Effector memory CD8-positive, alpha-beta T cell (primary cell): ENCODE results near the gene PEX10.

Experiments used
- ATAC-seq: fragments of 150-1000 bp; cut with Tn5 transposase; replicated peaks from 2 replicates; pipeline ENCODE4 v1.10.0; 2021; ENCODE audit warnings: mild to moderate bottlenecking, moderate library complexity
- DNase-seq, 3 experiments: peaks; one replicate each; pipeline ENCODE4 v3.0.0; 2021
- H3K27ac Mint-ChIP-seq, 2 donors: one replicate each; pipeline ENCODE4 v1.8.0; 2022; ENCODE audit warnings: mild to moderate bottlenecking in 2 of 2, mixed read lengths in 2 of 2, moderate library complexity in 2 of 2
- H3K27me3 Mint-ChIP-seq, 2 donors: one replicate each; pipeline ENCODE4 v1.8.0; 2022; ENCODE audit warnings: mixed read lengths in 2 of 2
- H3K36me3 Mint-ChIP-seq: one replicate; pipeline ENCODE4 v1.8.0; 2022; ENCODE audit warnings: mild to moderate bottlenecking, moderate library complexity, mixed read lengths; ENCODE audit not compliant: insufficient read depth
- H3K4me1 Mint-ChIP-seq, 2 donors: one replicate each; pipeline ENCODE4 v1.8.0; 2022; ENCODE audit warnings: low read depth in 2 of 2, mixed read lengths in 2 of 2
- H3K4me3 Mint-ChIP-seq, 2 donors: one replicate each; pipeline ENCODE4 v1.8.0; 2022; ENCODE audit warnings: mild to moderate bottlenecking in 2 of 2, mixed read lengths in 2 of 2, moderate library complexity in 2 of 2
- H3K9me3 Mint-ChIP-seq, 2 donors: one replicate each; pipeline ENCODE4 v1.8.0; 2022; ENCODE audit warnings: mixed read lengths in 2 of 2

PEX10 gene

DNA sequence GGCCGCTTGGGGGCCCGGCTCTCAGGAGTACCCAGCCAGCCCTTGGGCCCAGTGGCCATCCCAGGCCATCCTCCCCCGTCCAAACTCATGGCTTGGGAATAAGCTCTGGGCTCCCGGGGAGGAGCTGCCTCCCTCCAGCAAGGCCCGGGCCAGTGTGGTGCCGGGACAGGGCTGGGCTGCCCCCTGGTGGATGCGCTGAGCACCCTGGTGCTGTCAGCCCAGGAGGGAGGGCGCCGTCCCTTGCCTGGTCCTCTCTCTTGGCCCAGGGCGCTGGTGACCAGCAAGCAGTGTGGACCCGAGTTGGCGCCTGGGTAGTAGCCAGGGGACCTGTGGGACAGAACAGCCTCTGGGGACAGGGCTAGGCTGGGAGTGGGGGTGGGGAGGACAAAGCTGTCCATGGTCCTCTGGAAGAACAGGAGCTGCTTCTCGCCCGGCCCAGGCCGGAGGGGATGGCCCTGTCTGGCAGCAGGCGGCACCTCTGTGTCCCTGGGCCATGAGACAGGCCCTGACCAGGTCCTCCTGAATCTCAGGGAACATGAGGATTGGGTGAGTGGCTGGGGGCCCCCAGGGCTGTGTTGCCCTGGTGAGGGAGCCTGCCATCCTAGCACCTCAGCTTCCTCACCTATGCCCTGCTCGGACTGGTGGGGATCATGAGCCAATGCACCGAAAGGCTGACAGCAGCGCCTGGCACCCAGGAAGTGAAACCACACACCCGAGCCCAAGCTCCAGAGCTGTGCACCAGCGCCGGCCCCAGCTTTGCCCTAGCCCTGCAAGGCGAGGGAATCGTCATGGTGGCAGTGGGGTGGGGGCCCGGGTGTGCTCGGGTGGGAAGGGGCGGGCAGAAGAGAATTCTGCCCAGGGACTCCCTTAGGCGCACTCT, 30.4 kb downstream of the PEX10 start:
- DNase-seq (peak; percentile 69 to 74 (median 73)), ATAC-seq (peak; percentile 98)
- Mint-ChIP-seq H3K36me3 (peaks cover 2% of the 10 kb centered on the region), H3K4me1 (no peaks in the 10 kb centered on the region), H3K27me3 (no peaks in the 10 kb centered on the region), H3K9me3 (no peaks in the 10 kb centered on the region), H3K27ac (peak overlapping the region in 1 of 2 donors; percentile 32), H3K4me3 (no peak overlapping the region)

DNA sequence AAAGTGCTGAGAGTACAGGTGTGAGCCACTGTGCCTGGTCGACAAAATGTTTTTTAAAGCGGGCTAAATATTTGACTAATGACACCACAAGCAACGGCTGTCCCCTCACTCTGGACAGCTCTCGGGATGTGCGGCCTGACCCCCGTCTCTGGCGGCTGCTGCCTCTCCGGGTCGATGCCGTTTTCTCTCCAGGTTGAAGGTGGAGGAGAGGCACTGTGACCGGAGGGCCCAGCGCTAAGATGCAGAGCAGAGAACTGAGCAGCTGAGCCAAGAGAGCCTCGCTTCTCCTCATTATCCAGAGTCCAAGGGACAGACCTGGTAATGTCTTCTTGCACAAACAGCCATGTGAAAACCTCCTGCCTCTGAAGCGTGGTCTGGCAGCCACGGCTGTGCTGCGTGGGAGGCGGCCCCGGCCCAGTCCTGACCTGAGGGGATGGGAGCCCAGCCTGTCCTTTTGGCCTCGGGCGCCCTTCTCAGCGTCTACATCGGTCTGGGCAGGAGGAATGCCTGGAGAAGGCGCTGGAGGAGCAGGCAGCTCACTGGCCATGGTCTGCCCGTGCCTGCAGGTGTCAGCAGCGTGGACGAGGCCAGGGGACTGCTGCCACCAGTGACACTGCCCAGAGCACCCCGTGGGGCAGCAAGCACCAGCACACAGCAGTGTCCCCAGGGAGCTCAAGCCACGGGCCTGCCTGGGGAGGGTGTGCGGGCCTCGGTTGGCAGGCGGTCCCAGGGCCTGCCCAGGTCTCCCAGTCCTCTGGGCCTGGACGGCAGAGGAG, 31.4 kb downstream of the PEX10 start:
- Mint-ChIP-seq H3K27ac (no peak overlapping the region), H3K4me3 (no peak overlapping the region), H3K4me1 (no peaks in the 10 kb centered on the region), H3K9me3 (no peaks in the 10 kb centered on the region), H3K36me3 (peaks cover under 1% of the 10 kb centered on the region), H3K27me3 (no peaks in the 10 kb centered on the region)
- DNase-seq (no peak), ATAC-seq (no peak)

DNA sequence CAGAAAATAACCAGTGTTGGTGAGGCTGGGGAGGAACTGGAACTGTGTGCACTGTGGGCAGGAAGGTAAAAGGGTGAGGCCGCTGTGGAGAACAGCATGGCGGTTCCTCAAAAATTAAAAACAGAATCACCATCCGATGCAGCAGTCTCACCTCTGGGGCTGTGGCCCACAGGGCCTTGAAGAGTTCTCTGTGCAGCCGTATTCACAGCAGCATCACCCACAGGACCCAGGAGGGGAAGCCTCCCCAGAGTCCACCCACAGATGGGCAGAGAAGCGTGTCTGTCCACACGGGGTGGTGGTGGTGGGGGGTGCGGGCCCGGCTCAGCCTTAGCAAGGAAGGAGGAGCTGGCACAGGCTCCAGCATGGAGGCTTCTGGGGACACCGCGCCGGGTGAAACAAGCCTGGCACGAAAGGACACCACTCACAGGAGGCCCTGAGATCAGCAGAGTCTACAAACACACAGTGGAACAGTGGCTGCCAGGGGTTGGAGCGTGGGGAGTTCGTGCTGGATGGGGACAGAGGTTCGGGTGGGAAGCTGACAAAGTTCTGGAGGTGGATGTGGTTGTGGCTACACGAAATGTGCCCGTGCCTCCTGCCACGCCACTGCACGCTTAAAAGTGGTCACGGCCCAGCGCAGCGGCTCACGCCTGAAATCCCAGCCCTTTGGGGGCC, 32.5 kb downstream of the PEX10 start:
- ATAC-seq (no peak), DNase-seq (no peak)
- Mint-ChIP-seq H3K9me3 (no peaks in the 10 kb centered on the region), H3K4me1 (peaks cover 0 to 1% of the 10 kb centered on the region in 2 donors), H3K27ac (peak overlapping the region in 1 of 2 donors; percentile 45), H3K36me3 (no peaks in the 10 kb centered on the region), H3K4me3 (no peak overlapping the region), H3K27me3 (no peaks in the 10 kb centered on the region)

DNA sequence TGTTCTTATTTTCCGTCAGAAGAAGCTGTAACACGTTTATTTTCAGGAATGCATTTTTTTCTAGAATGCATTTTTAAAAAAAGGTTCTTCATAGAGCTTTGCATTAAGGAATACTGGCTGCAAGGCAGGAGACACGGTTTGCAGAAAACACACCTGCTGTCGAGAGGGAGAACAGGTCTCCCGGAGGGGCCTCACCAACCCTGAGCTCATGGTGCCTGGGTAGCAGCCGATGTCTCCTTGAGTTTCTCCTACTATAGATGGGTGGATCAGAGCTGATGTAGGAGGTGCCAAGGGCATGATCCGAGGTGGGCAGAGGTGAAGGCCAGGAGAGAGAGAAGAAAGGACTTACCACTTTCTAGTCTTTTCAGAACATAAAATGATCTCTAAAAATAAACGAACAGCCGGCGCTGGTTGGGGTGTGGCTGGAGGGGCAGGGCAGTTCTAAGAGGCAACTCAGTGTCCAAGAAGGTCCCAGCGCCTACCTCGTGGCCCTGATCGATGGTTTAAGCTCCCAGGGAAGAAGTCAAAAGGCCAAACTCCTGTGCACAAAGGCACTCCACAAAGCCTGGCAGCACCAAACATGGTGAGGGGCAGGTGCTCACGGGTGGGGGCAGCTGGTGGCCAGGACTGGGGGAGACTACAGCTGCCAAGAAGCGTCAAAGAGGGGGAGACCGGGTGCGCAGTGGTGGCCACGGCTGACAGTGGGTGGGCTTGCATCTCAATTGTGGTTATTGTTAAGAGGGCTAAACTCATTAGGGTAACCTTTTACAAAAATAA, 33.2 kb downstream of the PEX10 start:
- no peaks in the 10 kb centered on the region for H3K27me3 Mint-ChIP-seq
- ATAC-seq (no peak), DNase-seq (no peak)
- H3K36me3 Mint-ChIP-seq: no peaks in the 10 kb centered on the region
- no peak overlapping the region for H3K4me3 Mint-ChIP-seq
- H3K9me3 Mint-ChIP-seq: no peaks in the 10 kb centered on the region
- peaks cover 0 to 1% of the 10 kb centered on the region in 2 donors for H3K4me1 Mint-ChIP-seq
- H3K27ac Mint-ChIP-seq: peak overlapping the region in 1 of 2 donors; percentile 45

DNA sequence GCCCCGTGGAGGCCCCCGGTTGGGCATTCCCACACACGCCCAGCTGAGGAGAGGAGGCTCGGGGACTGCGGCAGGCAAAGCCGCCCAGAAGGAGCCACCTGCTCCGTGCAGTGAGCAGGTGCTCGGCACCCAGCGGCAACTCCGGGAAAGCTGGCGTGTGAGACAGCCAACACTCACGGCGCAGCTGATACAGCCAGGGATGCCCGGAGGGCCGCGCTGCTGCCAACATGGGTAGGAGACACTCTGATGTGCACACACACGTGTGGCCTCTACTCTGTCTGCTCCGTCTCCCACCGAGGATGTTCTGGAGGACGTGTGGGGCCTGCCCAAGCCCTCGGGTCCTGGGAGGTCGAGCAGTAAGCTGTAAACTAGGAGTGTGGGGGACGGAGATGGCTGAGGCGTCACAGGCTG, 33.9 kb downstream of the PEX10 start:
- Mint-ChIP-seq H3K27me3 (no peaks in the 10 kb centered on the region), H3K4me3 (no peak overlapping the region), H3K9me3 (no peaks in the 10 kb centered on the region), H3K4me1 (peaks cover 0 to 1% of the 10 kb centered on the region in 2 donors), H3K36me3 (no peaks in the 10 kb centered on the region), H3K27ac (no peak overlapping the region)
- no peak for ATAC-seq
- no peak for DNase-seq

DNA sequence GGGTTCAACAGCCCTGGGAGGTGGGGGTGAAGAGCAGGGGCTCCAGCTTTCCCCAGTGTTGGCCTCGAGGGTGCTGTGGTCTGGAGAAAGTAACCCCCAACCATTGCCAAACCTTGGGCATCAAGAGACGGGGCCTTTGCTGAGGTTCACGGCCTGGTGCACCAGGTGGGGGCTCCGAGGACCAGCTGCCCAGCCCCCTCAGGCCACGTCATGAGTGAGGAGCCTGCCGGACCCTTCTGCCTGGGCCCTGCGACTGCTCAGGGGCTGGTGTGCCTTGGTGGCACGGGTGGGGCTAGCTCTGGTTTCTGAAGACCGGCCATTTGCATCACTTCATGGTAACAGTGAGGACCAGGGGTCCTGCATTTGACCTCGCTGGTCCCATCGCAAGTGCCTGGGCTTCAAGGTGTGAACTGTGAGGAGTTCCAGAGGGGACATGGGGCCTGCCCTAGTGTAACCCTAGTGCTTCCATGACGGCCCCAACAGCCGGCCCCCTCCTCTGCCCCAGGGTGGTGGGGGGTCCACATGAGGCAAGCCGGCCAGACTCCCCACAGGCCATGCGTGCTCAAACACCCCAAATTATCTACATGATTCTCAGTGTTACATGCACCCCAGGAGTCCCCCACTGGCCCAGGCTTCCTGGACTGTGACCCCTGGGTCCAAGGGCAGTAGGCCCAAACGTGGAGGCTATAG, 34.5 kb downstream of the PEX10 start:
- Mint-ChIP-seq H3K36me3 (no peaks in the 10 kb centered on the region), H3K27me3 (no peaks in the 10 kb centered on the region), H3K9me3 (no peaks in the 10 kb centered on the region), H3K4me1 (peaks cover 0 to 1% of the 10 kb centered on the region in 2 donors), H3K27ac (no peak overlapping the region), H3K4me3 (no peak overlapping the region)
- ATAC-seq: no peak
- no peak for DNase-seq

DNA sequence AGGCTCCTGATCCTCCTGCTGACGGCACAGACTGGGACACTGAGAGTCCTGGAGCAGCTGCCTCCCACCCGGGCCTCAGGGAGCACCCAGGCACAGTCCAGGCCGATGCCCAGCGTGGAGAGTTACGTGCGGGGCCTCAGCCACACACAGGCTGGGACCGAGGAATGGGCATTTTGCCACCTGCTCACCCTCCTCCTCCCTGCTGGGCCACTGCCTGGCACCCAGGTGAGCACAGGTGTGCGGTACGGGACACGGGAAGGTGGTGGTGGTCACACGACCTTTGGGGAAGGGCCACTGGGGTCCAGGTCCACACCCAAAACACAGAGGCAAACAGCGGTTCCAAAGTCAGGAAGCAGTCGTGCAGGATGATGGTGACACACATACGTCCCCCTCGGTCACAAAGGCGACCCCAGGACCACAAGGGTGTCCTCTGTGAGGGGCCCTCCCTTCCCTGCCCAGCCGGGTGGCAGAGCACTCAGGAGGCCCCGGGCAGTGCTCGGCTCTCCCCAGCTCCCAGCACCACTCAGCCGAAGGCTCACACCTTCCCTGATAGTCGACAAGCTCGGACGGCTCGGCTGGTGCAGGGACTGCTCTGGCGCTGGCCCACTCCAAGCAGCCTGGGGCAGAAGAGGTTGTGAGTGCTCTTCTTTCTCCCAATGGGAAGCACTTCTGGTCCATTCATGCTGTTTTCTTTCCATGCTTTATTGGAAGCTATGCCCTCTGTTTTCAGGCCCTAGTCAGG, 35.3 kb downstream of the PEX10 start:
- H3K27me3 Mint-ChIP-seq: no peaks in the 10 kb centered on the region
- ATAC-seq (no peak), DNase-seq (no peak)
- H3K9me3 Mint-ChIP-seq: no peaks in the 10 kb centered on the region
- no peaks in the 10 kb centered on the region for H3K36me3 Mint-ChIP-seq
- no peak overlapping the region for H3K27ac Mint-ChIP-seq
- H3K4me3 Mint-ChIP-seq: no peak overlapping the region
- H3K4me1 Mint-ChIP-seq: peaks cover 0 to 1% of the 10 kb centered on the region in 2 donors

DNA sequence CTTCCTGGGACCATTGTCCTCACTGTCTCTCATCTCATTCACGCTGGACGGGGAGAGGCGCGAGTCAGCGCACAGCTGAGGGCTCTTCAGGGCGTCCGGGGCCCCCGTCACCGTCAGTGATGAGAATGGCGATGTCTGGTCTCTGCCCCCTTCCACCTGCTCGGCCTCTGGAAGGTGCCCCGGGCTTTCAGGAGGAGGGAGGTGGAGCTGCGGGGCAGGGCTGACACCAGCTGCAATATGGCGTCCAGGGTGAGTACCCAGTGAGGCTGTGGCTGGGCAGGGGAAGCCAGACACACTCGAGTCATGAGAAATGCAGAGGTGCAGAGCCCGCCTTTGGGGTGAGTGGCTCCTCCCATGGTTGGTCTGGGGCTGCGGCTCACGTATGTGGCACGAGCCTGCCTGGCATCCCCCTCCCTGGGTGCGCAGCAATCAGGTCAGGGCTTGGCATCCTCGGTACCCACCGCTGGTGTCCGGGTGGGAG, 36.1 kb downstream of the PEX10 start:
- Mint-ChIP-seq H3K36me3 (no peaks in the 10 kb centered on the region), H3K9me3 (no peaks in the 10 kb centered on the region), H3K27ac (no peak overlapping the region), H3K4me3 (no peak overlapping the region), H3K27me3 (no peaks in the 10 kb centered on the region), H3K4me1 (peaks cover 0 to 1% of the 10 kb centered on the region in 2 donors)
- DNase-seq (no peak), ATAC-seq (no peak)

DNA sequence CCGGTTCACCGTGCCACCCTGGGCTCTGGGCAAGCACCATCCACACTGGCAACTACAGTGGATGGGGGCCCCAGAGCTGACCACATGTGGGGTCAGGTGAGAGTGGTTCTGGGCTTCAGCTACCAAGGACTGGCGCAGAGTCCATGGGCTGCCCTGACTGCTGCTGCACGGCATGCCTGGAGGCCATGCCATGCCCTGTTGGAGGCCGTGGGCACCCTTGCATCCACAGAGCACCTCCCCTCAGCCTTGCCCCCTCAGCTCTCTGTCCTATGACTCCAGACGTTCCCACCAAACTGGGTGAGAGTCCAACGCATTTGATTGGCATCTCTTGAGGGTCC, 36.5 kb downstream of the PEX10 start:
- Mint-ChIP-seq H3K9me3 (no peaks in the 10 kb centered on the region), H3K27ac (no peak overlapping the region), H3K4me1 (peaks cover 0 to 1% of the 10 kb centered on the region in 2 donors), H3K27me3 (no peaks in the 10 kb centered on the region), H3K4me3 (no peak overlapping the region), H3K36me3 (no peaks in the 10 kb centered on the region)
- DNase-seq: no peak
- no peak for ATAC-seq

DNA sequence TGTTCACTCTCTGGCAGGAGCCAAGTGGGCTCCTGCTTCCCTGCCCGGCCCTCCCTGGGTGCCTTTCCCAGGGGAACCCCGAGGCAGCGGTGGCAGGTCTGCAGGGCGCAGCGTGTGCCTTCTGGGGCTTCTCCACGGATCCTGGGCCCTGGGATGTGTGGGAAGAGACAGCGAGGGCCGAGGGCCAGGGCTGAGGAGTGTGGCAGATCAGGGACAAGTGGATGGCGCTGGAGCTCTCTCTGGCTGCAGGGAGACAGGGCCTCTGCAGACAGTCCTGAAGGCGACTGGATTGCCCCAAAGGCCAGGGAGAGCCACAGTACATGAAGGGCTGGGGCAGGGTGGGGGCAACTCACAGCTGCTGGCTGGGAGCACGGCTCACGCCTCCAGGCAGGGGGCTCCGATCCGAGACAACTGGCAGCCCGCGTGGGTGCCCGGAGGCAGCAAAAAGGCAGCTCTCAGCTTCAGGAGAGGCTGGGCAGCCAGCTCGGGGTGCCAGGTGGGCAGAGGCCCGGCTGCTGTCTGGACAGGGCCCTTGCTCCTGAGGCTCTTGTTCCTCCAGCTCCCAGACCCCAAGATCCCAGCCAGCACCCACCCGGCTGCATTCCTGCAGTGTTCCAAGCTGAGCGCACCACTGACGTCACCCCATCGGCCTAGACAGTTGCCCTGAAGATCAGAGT, 37.0 kb downstream of the PEX10 start:
- H3K4me1 Mint-ChIP-seq: peaks cover 0 to 1% of the 10 kb centered on the region in 2 donors
- H3K36me3 Mint-ChIP-seq: no peaks in the 10 kb centered on the region
- no peaks in the 10 kb centered on the region for H3K27me3 Mint-ChIP-seq
- no peak overlapping the region for H3K27ac Mint-ChIP-seq
- ATAC-seq: no peak
- H3K4me3 Mint-ChIP-seq: no peak overlapping the region
- H3K9me3 Mint-ChIP-seq: no peaks in the 10 kb centered on the region
- DNase-seq: no peak

DNA sequence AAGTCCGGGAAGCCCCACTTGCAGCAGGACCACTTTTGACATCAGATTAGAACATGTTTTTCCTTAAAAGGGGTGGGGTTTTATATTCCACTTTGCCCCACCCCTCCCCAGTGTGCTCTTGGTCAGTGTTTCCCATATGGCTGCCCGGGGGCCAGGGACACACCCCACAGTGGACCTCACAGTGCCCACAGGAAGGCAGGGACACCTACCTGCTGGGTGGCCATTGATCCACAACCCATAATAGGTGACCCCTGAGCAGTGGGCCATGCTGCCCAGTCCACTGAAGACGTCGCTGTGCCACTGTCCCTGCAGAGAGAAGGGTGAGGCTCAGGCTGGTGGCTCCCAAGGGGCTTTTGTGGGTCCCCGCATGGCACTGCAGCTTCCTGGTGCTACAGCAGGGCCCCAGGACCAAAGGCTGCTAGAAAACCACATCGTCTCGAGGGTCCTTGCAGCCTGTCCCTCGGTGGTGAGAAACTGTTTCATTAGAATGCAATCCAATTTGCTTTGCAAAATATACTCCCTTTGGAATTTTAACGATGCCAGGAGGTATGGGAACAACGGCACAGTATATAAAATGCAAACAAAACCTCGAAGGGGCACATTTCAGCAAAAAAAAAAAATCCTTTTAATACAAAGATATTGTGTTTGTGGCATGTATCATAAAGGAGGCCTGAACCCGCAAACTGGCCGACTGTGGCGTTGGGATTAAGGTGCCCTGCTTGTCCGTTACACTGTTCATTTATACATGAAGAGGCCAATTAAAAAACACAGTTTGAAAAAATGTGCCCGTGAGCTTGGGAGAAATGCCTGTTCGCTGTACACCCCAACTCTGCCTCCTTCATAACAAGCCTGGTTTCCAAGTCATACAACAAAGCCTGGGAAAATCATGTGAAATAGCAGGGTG, 37.9 kb downstream of the PEX10 start:
- DNase-seq (no peak), ATAC-seq (no peak)
- Mint-ChIP-seq H3K27me3 (no peaks in the 10 kb centered on the region), H3K27ac (no peak overlapping the region), H3K36me3 (no peaks in the 10 kb centered on the region), H3K4me1 (peaks cover 0 to 1% of the 10 kb centered on the region in 2 donors), H3K4me3 (no peak overlapping the region), H3K9me3 (no peaks in the 10 kb centered on the region)
